Muscle of leg (tissue), 11 donors: ENCODE results near the gene AQP5. TPM values are rescaled to one million over a fixed set of nuclear protein-coding genes. Genes with fewer than 3 reads are reported as not detected.

Experiments
- DNase-seq: peaks from one replicate; pipeline ENCODE4 v3.0.0; 2013
- H3K27ac ChIP-seq: one replicate; pipeline ENCODE4 v1.5.1; 2013; ENCODE audit warnings: mild to moderate bottlenecking, low read length, control low read depth
- H3K27me3 ChIP-seq: one replicate; pipeline ENCODE4 v1.6.1; 2013; ENCODE audit warnings: low read length; ENCODE audit not compliant: control insufficient read depth, insufficient read depth
- H3K36me3 ChIP-seq: one replicate; pipeline ENCODE4 v1.6.1; 2013; ENCODE audit warnings: low read length; ENCODE audit not compliant: control insufficient read depth, insufficient read depth
- H3K4me1 ChIP-seq: one replicate; pipeline ENCODE4 v1.6.1; 2013; ENCODE audit warnings: low read length; ENCODE audit not compliant: control insufficient read depth, insufficient read depth
- H3K4me3 ChIP-seq: one replicate; pipeline ENCODE4 v1.5.1; 2013; ENCODE audit warnings: low read length, control low read depth
- H3K9me3 ChIP-seq: replicated peaks from 2 replicates; pipeline ENCODE4 v1.6.1; 2013; ENCODE audit warnings: low read depth, low read length; ENCODE audit not compliant: control insufficient read depth
- WGBS: methylation state at CpG from one replicate; pipeline ENCODE4 v1.1.5; 2013; ENCODE audit warnings: missing lambda C conversion rate; ENCODE audit not compliant: insufficient coverage; 5-methylcytosine and 5-hydroxymethylcytosine counted together
- polyA plus RNA-seq, 8 donors: library from polyadenylated mRNA; unstranded; fragments of 120-200 nt; gene quantifications; one replicate each; pipeline versions ENCODE4 v1.2.1 to v1.2.3, GENCODE V29; 2013; ENCODE audit warnings: inconsistent platforms in 1 of 8, low replicate concordance in 1 of 8; ENCODE audit not compliant: insufficient read length in 8 of 8, insufficient read depth in 1 of 8
- total RNA-seq: library from RNA; stranded (reverse); fragments of 120-200 nt; gene quantifications from one replicate; pipeline ENCODE4 v1.2.4, GENCODE V29; 2013

AQP5 gene
- total and polyA plus RNA-seq, 9 donors = 0.23 to 1.1 (median 0.58) TPM

GRCh38 chr12:49965836-49966235 lies 4.2 kb downstream of the AQP5 start:
- peaks cover 27% of the 10 kb centered on the region for H3K4me1 ChIP-seq
- H3K27ac ChIP-seq = no peak overlapping the region
- no peak for DNase-seq
- peaks cover 76% of the 10 kb centered on the region for H3K27me3 ChIP-seq
- no peak overlapping the region for H3K4me3 ChIP-seq
- no peaks in the 10 kb centered on the region for H3K36me3 ChIP-seq
- H3K9me3 ChIP-seq = no peaks in the 10 kb centered on the region
- WGBS = 65% methylated on average over 4 of the region's 6 CpGs

GRCh38 chr12:49966511-49967041 lies 4.9 kb downstream of the AQP5 start:
- Histone ChIP-seq H3K27ac (no peak overlapping the region), H3K9me3 (no peaks in the 10 kb centered on the region), H3K4me3 (no peak overlapping the region), H3K36me3 (no peaks in the 10 kb centered on the region), H3K27me3 (peaks cover 77% of the 10 kb centered on the region), H3K4me1 (peaks cover 21% of the 10 kb centered on the region)
- 41% methylated on average over 12 of the region's 16 CpGs for WGBS
- no peak for DNase-seq

GRCh38 chr12:49967042-49967776 lies 5.5 kb downstream of the AQP5 start:
- peak; percentile 90 for DNase-seq
- H3K27me3 ChIP-seq = peaks cover 75% of the 10 kb centered on the region
- 1% methylated on average over 30 of the region's 40 CpGs for WGBS

GRCh38 chr12:49967777-49968250 lies 6.1 kb downstream of the AQP5 start:
- 38% methylated on average over 13 of the region's 15 CpGs for WGBS
- Histone ChIP-seq H3K9me3 (no peaks in the 10 kb centered on the region), H3K4me3 (peak overlapping the region; percentile 39), H3K27me3 (peaks cover 69% of the 10 kb centered on the region), H3K27ac (no peak overlapping the region), H3K4me1 (peaks cover 23% of the 10 kb centered on the region), H3K36me3 (no peaks in the 10 kb centered on the region)
- no peak for DNase-seq

More at GRCh38 chr12:49967042-49967776, 5.5 kb downstream of the AQP5 start:
- no peak overlapping the region for H3K27ac ChIP-seq
- peak overlapping the region; percentile 39 for H3K4me3 ChIP-seq
- no peaks in the 10 kb centered on the region for H3K9me3 ChIP-seq
- H3K36me3 ChIP-seq = no peaks in the 10 kb centered on the region
- peaks cover 25% of the 10 kb centered on the region for H3K4me1 ChIP-seq

GRCh38 chr12:49968471-49968870 lies 6.8 kb downstream of the AQP5 start:
- Histone ChIP-seq H3K4me1 (peaks cover 17% of the 10 kb centered on the region), H3K27me3 (peaks cover 63% of the 10 kb centered on the region), H3K4me3 (no peak overlapping the region), H3K9me3 (no peaks in the 10 kb centered on the region), H3K27ac (no peak overlapping the region), H3K36me3 (no peaks in the 10 kb centered on the region)
- 87% methylated on average over 6 of the region's 6 CpGs for WGBS
- no peak for DNase-seq

- Histone ChIP-seq H3K4me3 (no peak overlapping the region), H3K27ac (no peak overlapping the region), H3K36me3 (no peaks in the 10 kb centered on the region), H3K27me3 (peaks cover 63% of the 10 kb centered on the region), H3K4me1 (peaks cover 16% of the 10 kb centered on the region), H3K9me3 (no peaks in the 10 kb centered on the region)
- no peak for DNase-seq
- WGBS = 79% methylated on average over 4 of the region's 5 CpGs
These were observed 7.4 kb downstream of the AQP5 start for GRCh38 chr12:49969027-49969426.

GRCh38 chr12:49969651-49970429 lies 8.2 kb downstream of the AQP5 start:
- WGBS = 84% methylated on average over 11 of the region's 12 CpGs
- no peak overlapping the region for H3K4me3 ChIP-seq
- H3K36me3 ChIP-seq = no peaks in the 10 kb centered on the region
- H3K4me1 ChIP-seq = peaks cover 23% of the 10 kb centered on the region
- DNase-seq = no peak
- H3K9me3 ChIP-seq = no peaks in the 10 kb centered on the region
- H3K27ac ChIP-seq = no peak overlapping the region
- peaks cover 59% of the 10 kb centered on the region for H3K27me3 ChIP-seq

- WGBS = 54% methylated on average over 10 of the region's 10 CpGs
- DNase-seq = no peak
- H3K36me3 ChIP-seq = no peaks in the 10 kb centered on the region
- no peak overlapping the region for H3K4me3 ChIP-seq
- H3K27me3 ChIP-seq = peaks cover 55% of the 10 kb centered on the region
- no peak overlapping the region for H3K27ac ChIP-seq
- no peaks in the 10 kb centered on the region for H3K9me3 ChIP-seq
- H3K4me1 ChIP-seq = peaks cover 31% of the 10 kb centered on the region
These were observed 9.0 kb downstream of the AQP5 start for GRCh38 chr12:49970658-49971057.

- H3K4me1 ChIP-seq = peaks cover 31% of the 10 kb centered on the region
- 54% methylated on average over 3 of the region's 6 CpGs for WGBS
- no peak for DNase-seq
- H3K4me3 ChIP-seq = no peak overlapping the region
- H3K27me3 ChIP-seq = peaks cover 55% of the 10 kb centered on the region
- H3K27ac ChIP-seq = no peak overlapping the region
- no peaks in the 10 kb centered on the region for H3K36me3 ChIP-seq
- H3K9me3 ChIP-seq = no peaks in the 10 kb centered on the region
These were observed 9.5 kb downstream of the AQP5 start for GRCh38 chr12:49971141-49971540.

GRCh38 chr12:49972129-49972528 lies 10.5 kb downstream of the AQP5 start:
- DNase-seq = no peak
- WGBS = 51% methylated on average over 4 of the region's 9 CpGs
- H3K4me3 ChIP-seq = no peak overlapping the region
- no peak overlapping the region for H3K27ac ChIP-seq
- H3K36me3 ChIP-seq = no peaks in the 10 kb centered on the region
- H3K9me3 ChIP-seq = no peaks in the 10 kb centered on the region
- H3K4me1 ChIP-seq = peaks cover 29% of the 10 kb centered on the region
- peaks cover 49% of the 10 kb centered on the region for H3K27me3 ChIP-seq
